ENCODE results near the gene CERKL.

GRCh38 chr2:181528441-181528840 lies 128.5 kb downstream of the CERKL start:
- no peak for TF ChIP-seq EZH2 (IDR thresholded peaks at IDR 0.05; ENCODE audit: borderline replicate concordance)
- TF ChIP-seq CTCF (IDR thresholded peaks at IDR 0.05; ENCODE audit: poor library complexity), result no peak
- TF ChIP-seq EZH2phosphoT487 (IDR thresholded peaks at IDR 0.05; ENCODE audit: low read depth, severe bottlenecking, unreplicated experiment), result no peak
